Neural cell (in vitro differentiated cells): ENCODE measurements around the gene CARMIL1. TPM values are rescaled to one million over a fixed set of nuclear protein-coding genes. Genes with fewer than 3 reads are reported as not detected.

ENCODE experiments used
- H2AFZ ChIP-seq: fragments of 200-600, 300-800 bp; sonication (generic), shearing (Covaris generic); 2 replicates; pipeline ENCODE4 v1.6.0; 2014; ENCODE audit warnings: low read depth, mild to moderate bottlenecking, antibody characterized with exemption, low read length, moderate library complexity
- H3F3A ChIP-seq: fragments of 200-600 bp; shearing (Covaris generic); 2 replicates; pipeline ENCODE4 v1.6.1; 2016; ENCODE audit warnings: mild to moderate bottlenecking, moderate library complexity, mixed read lengths, antibody characterized with exemption, low read length; ENCODE audit not compliant: insufficient read depth, poor library complexity, severe bottlenecking
- H3K27ac ChIP-seq: fragments of 200-600, 300-800 bp; sonication (generic), shearing (Covaris generic); 2 replicates; pipeline ENCODE4 v1.5.1; 2014; ENCODE audit warnings: mild to moderate bottlenecking, low read length, moderate library complexity
- H3K27me3 ChIP-seq: fragments of 300-800, 200-600 bp; sonication (generic), shearing (Covaris generic); 2 replicates; pipeline ENCODE4 v1.6.0; 2014; ENCODE audit warnings: mild to moderate bottlenecking, low read depth, low read length, moderate library complexity; ENCODE audit not compliant: insufficient read depth
- H3K36me3 ChIP-seq: fragments of 300-800, 200-600 bp; sonication (generic), shearing (Covaris generic); 2 replicates; pipeline ENCODE4 v1.5.1; 2014; ENCODE audit warnings: mild to moderate bottlenecking, antibody characterized with exemption, low read length, moderate library complexity; ENCODE audit not compliant: insufficient read depth
- H3K4me2 ChIP-seq: fragments of 300-800, 200-600 bp; sonication (generic), shearing (Covaris generic); 2 replicates; pipeline ENCODE4 v1.6.0; 2014; ENCODE audit warnings: mild to moderate bottlenecking, low read length
- H3K4me3 ChIP-seq: fragments of 300-800, 200-600 bp; sonication (generic), shearing (Covaris generic); 2 replicates; pipeline ENCODE4 v1.5.1; 2014; ENCODE audit warnings: mild to moderate bottlenecking, low read length, moderate library complexity
- H3K79me2 ChIP-seq: fragments of 200-600 bp; shearing (Covaris generic); replicated peaks from 2 replicates; pipeline ENCODE4 v1.6.0; 2014; ENCODE audit warnings: mild to moderate bottlenecking, low read length, moderate library complexity; ENCODE audit not compliant: insufficient read depth
- H3K9ac ChIP-seq: fragments of 300-800, 200-600 bp; sonication (generic), shearing (Covaris generic); 2 replicates; pipeline ENCODE4 v1.6.1; 2016; ENCODE audit warnings: mild to moderate bottlenecking, low read length, mixed read lengths
- H3K9me2 ChIP-seq: fragments of 200-600 bp; shearing (Covaris generic); 2 replicates; pipeline ENCODE4 v1.6.1; 2016; ENCODE audit warnings: mild to moderate bottlenecking, low read length, mixed read lengths; ENCODE audit not compliant: insufficient read depth
- H3K9me3 ChIP-seq: fragments of 200-600, 300-800 bp; sonication (generic), shearing (Covaris generic); 2 replicates; pipeline ENCODE4 v1.6.1; 2016; ENCODE audit warnings: mild to moderate bottlenecking, mixed run types, low read length, moderate library complexity, mixed read lengths
- H4K20me1 ChIP-seq: fragments of 200-600 bp; shearing (Covaris generic); 2 replicates; pipeline ENCODE4 v1.6.1; 2016; ENCODE audit warnings: mild to moderate bottlenecking, mixed run types; ENCODE audit not compliant: insufficient read depth
- CTCF ChIP-seq: fragments of 450-650 bp; IDR thresholded peaks from 2 replicates; pipeline ENCODE4 v1.5.1; 2014; ENCODE audit warnings: antibody characterized with exemption, mild to moderate bottlenecking, moderate library complexity; ENCODE audit not compliant: poor library complexity, severe bottlenecking
- EP300 ChIP-seq: fragments of 450-650 bp; conservative IDR thresholded peaks from 2 replicates; pipeline ENCODE4 v1.6.1; 2014; ENCODE audit warnings: antibody characterized with exemption, mild to moderate bottlenecking, moderate library complexity; ENCODE audit not compliant: poor library complexity, severe bottlenecking
- EZH2 ChIP-seq: fragments of 200-600, 300-800 bp; shearing (Covaris generic), sonication (generic); IDR thresholded peaks from 2 replicates; pipeline ENCODE4 v1.6.1; 2014; ENCODE audit warnings: antibody characterized with exemption, low read length, borderline replicate concordance, mild to moderate bottlenecking; ENCODE audit not compliant: insufficient read depth, poor library complexity, severe bottlenecking
- MXI1 ChIP-seq: fragments of 450-650 bp; conservative IDR thresholded peaks from 2 replicates; pipeline ENCODE4 v1.6.1; 2014; ENCODE audit warnings: antibody characterized with exemption, mild to moderate bottlenecking; ENCODE audit not compliant: poor library complexity, severe bottlenecking
- POLR2AphosphoS5 ChIP-seq: IDR thresholded peaks from 2 replicates; pipeline ENCODE4 v1.6.1; 2012
- RAD21 ChIP-seq: fragments of 450-650 bp; conservative IDR thresholded peaks from 2 replicates; pipeline ENCODE4 v1.6.1; 2014; ENCODE audit warnings: antibody characterized with exemption, mild to moderate bottlenecking, moderate library complexity
- SMC3 ChIP-seq: fragments of 450-650 bp; conservative IDR thresholded peaks from 2 replicates; pipeline ENCODE4 v1.6.1; 2014; ENCODE audit warnings: antibody characterized with exemption, mild to moderate bottlenecking, moderate library complexity; ENCODE audit not compliant: poor library complexity
- TAF1 ChIP-seq: IDR thresholded peaks from 2 replicates; pipeline ENCODE4 v1.6.1; 2012; ENCODE audit warnings: low read depth
- polyA plus RNA-seq: library from polyadenylated mRNA; depleted of rRNA; stranded (reverse); fragments of >200 nt; gene quantifications from 2 replicates; pipeline ENCODE4 v1.2.3, GENCODE V29; 2014
- TF ChIP-seq, protein P1 (sequence below): IDR thresholded peaks from 2 replicates; pipeline ENCODE4 v1.6.1; 2012; ENCODE audit warnings: borderline replicate concordance

The CARMIL1 gene
- polyA plus RNA-seq, 1 donor from 2014 or later = 5.3 TPM

DNA sequence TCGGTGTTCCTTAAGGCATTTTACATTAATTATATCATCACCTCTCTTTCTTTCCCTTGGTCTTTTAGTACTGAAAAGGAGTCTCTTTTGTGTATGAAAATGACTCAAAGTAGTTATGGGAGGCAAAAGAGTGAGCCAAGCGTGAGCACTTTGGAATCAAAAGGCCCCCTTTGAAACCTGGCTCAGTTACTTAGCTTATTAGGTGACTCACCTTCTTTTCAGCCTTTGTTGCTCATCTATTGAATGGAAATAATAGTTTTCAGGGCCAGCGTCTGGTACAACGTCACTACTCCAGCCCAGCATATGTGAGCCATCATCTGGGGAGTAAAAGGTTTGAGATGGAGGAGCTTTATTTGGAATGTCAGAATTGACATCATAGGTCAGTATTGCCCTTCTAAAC, 225.5 kb downstream of the CARMIL1 start:
- Histone ChIP-seq H2AFZ (no peak overlapping the region), H3K9me3 (no peaks in the 10 kb centered on the region), H3K4me2 (no peak overlapping the region), H3K79me2 (no peaks in the 10 kb centered on the region), H3K27ac (no peak overlapping the region), H3K36me3 (no peaks in the 10 kb centered on the region), H3F3A (no peaks in the 10 kb centered on the region), H3K4me3 (no peak overlapping the region), H3K9me2 (no peaks in the 10 kb centered on the region), H3K9ac (no peak overlapping the region), H3K27me3 (no peaks in the 10 kb centered on the region), H4K20me1 (no peaks in the 10 kb centered on the region)
- TF ChIP-seq EZH2 (no peak), RAD21 (no peak), POLR2AphosphoS5 (no peak), SMC3 (no peak), CTCF (no peak), MXI1 (no peak), TAF1 (no peak), EP300 (no peak)
- TF ChIP-seq, protein P1, sequence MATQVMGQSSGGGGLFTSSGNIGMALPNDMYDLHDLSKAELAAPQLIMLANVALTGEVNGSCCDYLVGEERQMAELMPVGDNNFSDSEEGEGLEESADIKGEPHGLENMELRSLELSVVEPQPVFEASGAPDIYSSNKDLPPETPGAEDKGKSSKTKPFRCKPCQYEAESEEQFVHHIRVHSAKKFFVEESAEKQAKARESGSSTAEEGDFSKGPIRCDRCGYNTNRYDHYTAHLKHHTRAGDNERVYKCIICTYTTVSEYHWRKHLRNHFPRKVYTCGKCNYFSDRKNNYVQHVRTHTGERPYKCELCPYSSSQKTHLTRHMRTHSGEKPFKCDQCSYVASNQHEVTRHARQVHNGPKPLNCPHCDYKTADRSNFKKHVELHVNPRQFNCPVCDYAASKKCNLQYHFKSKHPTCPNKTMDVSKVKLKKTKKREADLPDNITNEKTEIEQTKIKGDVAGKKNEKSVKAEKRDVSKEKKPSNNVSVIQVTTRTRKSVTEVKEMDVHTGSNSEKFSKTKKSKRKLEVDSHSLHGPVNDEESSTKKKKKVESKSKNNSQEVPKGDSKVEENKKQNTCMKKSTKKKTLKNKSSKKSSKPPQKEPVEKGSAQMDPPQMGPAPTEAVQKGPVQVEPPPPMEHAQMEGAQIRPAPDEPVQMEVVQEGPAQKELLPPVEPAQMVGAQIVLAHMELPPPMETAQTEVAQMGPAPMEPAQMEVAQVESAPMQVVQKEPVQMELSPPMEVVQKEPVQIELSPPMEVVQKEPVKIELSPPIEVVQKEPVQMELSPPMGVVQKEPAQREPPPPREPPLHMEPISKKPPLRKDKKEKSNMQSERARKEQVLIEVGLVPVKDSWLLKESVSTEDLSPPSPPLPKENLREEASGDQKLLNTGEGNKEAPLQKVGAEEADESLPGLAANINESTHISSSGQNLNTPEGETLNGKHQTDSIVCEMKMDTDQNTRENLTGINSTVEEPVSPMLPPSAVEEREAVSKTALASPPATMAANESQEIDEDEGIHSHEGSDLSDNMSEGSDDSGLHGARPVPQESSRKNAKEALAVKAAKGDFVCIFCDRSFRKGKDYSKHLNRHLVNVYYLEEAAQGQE = no peak

GRCh38 chr6:25506020-25506419, 226.8 kb downstream of the CARMIL1 start:
- Histone ChIP-seq H3K4me3 (no peak overlapping the region), H3K9ac (no peak overlapping the region), H3K9me3 (no peaks in the 10 kb centered on the region), H4K20me1 (no peaks in the 10 kb centered on the region), H3K27ac (no peak overlapping the region), H2AFZ (no peak overlapping the region), H3F3A (no peaks in the 10 kb centered on the region), H3K79me2 (no peaks in the 10 kb centered on the region), H3K9me2 (no peaks in the 10 kb centered on the region), H3K36me3 (no peaks in the 10 kb centered on the region), H3K27me3 (no peaks in the 10 kb centered on the region), H3K4me2 (no peak overlapping the region)
- TF ChIP-seq CTCF = no peak
- TF ChIP-seq, protein P1 = no peak
- no peak for TF ChIP-seq EP300
- TF ChIP-seq POLR2AphosphoS5 = no peak
- no peak for TF ChIP-seq TAF1
- TF ChIP-seq MXI1 = no peak
- TF ChIP-seq EZH2 = no peak
- no peak for TF ChIP-seq RAD21
- TF ChIP-seq SMC3 = no peak
